A549 (cell line): ENCODE data around the gene PAIP2. TPM values are rescaled to one million over a fixed set of nuclear protein-coding genes. Genes with fewer than 3 reads are reported as not detected.
A peak's percentile ranks its signal among the peaks of the same experiment; 100 is the strongest.

Experiments used
- ATAC-seq, 2 experiments: fragments of 200-7000 bp in 1 of 2; fragments of >200 bp in 1 of 2; cut with Nextera tagmentation in 1 of 2; cut with Tn5 transposase in 1 of 2; 3 replicates each; pipeline versions ENCODE4 v1.8.0 to v1.9.1; 2018 to 2020; ENCODE audit warnings: mild to moderate bottlenecking in 1 of 2, moderate library complexity in 1 of 2
- CTCF ChIA-PET: fragments of 300-600 bp; sonication (Branson Sonifier 250); formaldehyde crosslinking; extraction: SDS; loops from one replicate; lab custom pipeline; 2021; ENCODE audit warnings: antibody characterized with exemption, inconsistent platforms; lab: Yijun Ruan, JAX
- POLR2A ChIA-PET: fragments of 350-600 bp; formaldehyde crosslinking; extraction: SDS; loops from one replicate; lab custom pipeline; 2021; ENCODE audit warnings: antibody characterized with exemption, inconsistent platforms; lab: Yijun Ruan, JAX
- DNase-seq, 2 experiments: peaks; one replicate each; pipeline versions ENCODE4 v3.0.0 to v3.0.0-alpha.2; 2011 to 2016; ENCODE audit warnings: low read depth in 1 of 2, low spot score in 1 of 2
- FAIRE-seq: peaks from 2 replicates; lab custom pipeline; 2011; peaks lifted over from hg19 to GRCh38; lab: Jason Lieb, UNC
- H3K27ac ChIP-seq, 2 experiments: fragments of >200 bp; sonication (Bioruptor Twin); formaldehyde crosslinking; 3 replicates each; pipeline ENCODE4 v1.5.1; 2016 to 2017
- H3K4me1 ChIP-seq: fragments of >200 bp; sonication (Bioruptor Twin); formaldehyde crosslinking; 3 replicates; pipeline ENCODE4 v1.6.1; 2016
- H3K4me2 ChIP-seq: fragments of >200 bp; sonication (Bioruptor Twin); formaldehyde crosslinking; 3 replicates; pipeline ENCODE4 v1.6.1; 2016
- H3K4me3 ChIP-seq: fragments of >200 bp; sonication (Bioruptor Twin); formaldehyde crosslinking; 3 replicates; pipeline ENCODE4 v1.5.1; 2016
- H3K9me3 ChIP-seq: fragments of >200 bp; sonication (Bioruptor Twin); formaldehyde crosslinking; 3 replicates; pipeline ENCODE4 v1.6.1; 2016
- BCL3 ChIP-seq: fragments of >200 bp; sonication (Bioruptor Twin); formaldehyde crosslinking; IDR thresholded peaks from 3 replicates; pipeline ENCODE4 v1.6.1; 2016
- CBX8 ChIP-seq: fragments of 200-600 bp; sonication (generic); IDR thresholded peaks from 2 replicates; pipeline ENCODE4 v1.6.1; 2016
- CHD2 ChIP-seq: fragments of 150-350 bp; IDR thresholded peaks from 2 replicates; pipeline ENCODE4 v1.6.1; 2014; ENCODE audit warnings: low read length; ENCODE audit not compliant: partially characterized antibody
- EHF ChIP-seq: fragments of 250-450 bp; sonication (Bioruptor Pico); IDR thresholded peaks from 2 replicates; pipeline ENCODE4 v1.5.0; 2020; ENCODE audit warnings: mild to moderate bottlenecking
- EHMT2 ChIP-seq: fragments of 200-600 bp; sonication (generic); IDR thresholded peaks from 2 replicates; pipeline ENCODE4 v1.6.1; 2016; ENCODE audit warnings: antibody characterized with exemption, low read depth, mild to moderate bottlenecking, moderate library complexity
- ESRRA ChIP-seq: fragments of 150-350 bp; IDR thresholded peaks from 2 replicates; pipeline ENCODE4 v1.6.1; 2014; ENCODE audit warnings: mild to moderate bottlenecking, low read length, borderline replicate concordance
- HES2 ChIP-seq: fragments of >200 bp; sonication (Bioruptor Twin); formaldehyde crosslinking; IDR thresholded peaks from 2 replicates; pipeline ENCODE4 v1.6.1; 2016
- HEYL ChIP-seq: fragments of 250-450 bp; sonication (Bioruptor Pico); IDR thresholded peaks from 2 replicates; pipeline ENCODE4 v1.8.0; 2021; ENCODE audit warnings: mild to moderate bottlenecking, moderate library complexity
- HOXA7 ChIP-seq: fragments of 250-450 bp; sonication (Bioruptor Pico); IDR thresholded peaks from 2 replicates; pipeline ENCODE4 v1.5.0; 2020; ENCODE audit warnings: mild to moderate bottlenecking, moderate library complexity
- HOXB13 ChIP-seq: fragments of 250-450 bp; sonication (Bioruptor Pico); IDR thresholded peaks from 2 replicates; pipeline ENCODE4 v1.5.0; 2020; ENCODE audit warnings: low read depth, mild to moderate bottlenecking, moderate library complexity
- JUN ChIP-seq, 2 experiments: fragments of >200 bp; sonication (Bioruptor Twin); formaldehyde crosslinking; IDR thresholded peaks; 2 replicates in 1 of 2; 3 replicates in 1 of 2; pipeline ENCODE4 v1.6.1; 2016 to 2017
- MAFK ChIP-seq: fragments of 450-650 bp; IDR thresholded peaks from 2 replicates; pipeline ENCODE4 v1.6.1; 2014; ENCODE audit not compliant: partially characterized antibody
- MAX ChIP-seq: IDR thresholded peaks from 2 replicates; pipeline ENCODE4 v1.6.1; 2012
- MAZ ChIP-seq: fragments of 150-350 bp; IDR thresholded peaks from 2 replicates; pipeline ENCODE4 v1.6.1; 2014; ENCODE audit warnings: antibody characterized with exemption, low read depth, low read length, borderline replicate concordance
- POLR2A ChIP-seq: IDR thresholded peaks from 2 replicates; pipeline ENCODE4 v1.6.1; 2012; ENCODE audit warnings: mild to moderate bottlenecking, low read length
- RAD21 ChIP-seq, 2 experiments: fragments of >200 bp in 1 of 2; sonication (Bioruptor Twin) in 1 of 2; formaldehyde crosslinking in 1 of 2; IDR thresholded peaks in 1 of 2; conservative IDR thresholded peaks in 1 of 2; 2 replicates in 1 of 2; 3 replicates in 1 of 2; pipeline ENCODE4 v1.6.1; 2012 to 2018; ENCODE audit warnings: inconsistent platforms in 1 of 2
- RARB ChIP-seq: fragments of 250-450 bp; sonication (Bioruptor Pico); IDR thresholded peaks from 2 replicates; pipeline ENCODE4 v1.8.0; 2021; ENCODE audit warnings: mild to moderate bottlenecking, moderate library complexity
- RFX5 ChIP-seq: fragments of 450-650 bp; IDR thresholded peaks from 2 replicates; pipeline ENCODE4 v1.7.1; 2014; ENCODE audit warnings: antibody characterized with exemption, mild to moderate bottlenecking, moderate library complexity
- RNF2 ChIP-seq: fragments of 200-600 bp; sonication (generic); IDR thresholded peaks from 2 replicates; pipeline ENCODE4 v1.6.1; 2016; ENCODE audit warnings: low read depth, mild to moderate bottlenecking, antibody characterized with exemption, moderate library complexity, borderline replicate concordance
- TFCP2L1 ChIP-seq: fragments of 250-450 bp; sonication (Bioruptor Pico); IDR thresholded peaks from 2 replicates; pipeline ENCODE4 v1.5.0; 2021; ENCODE audit warnings: mild to moderate bottlenecking
- TP53 ChIP-seq: fragments of 250-450 bp; sonication (Bioruptor Pico); IDR thresholded peaks from 2 replicates; pipeline ENCODE4 v1.5.0; 2021; ENCODE audit warnings: mild to moderate bottlenecking, moderate library complexity
- ZC3H11A ChIP-seq: fragments of 450-650 bp; IDR thresholded peaks from 2 replicates; pipeline ENCODE4 v1.6.1; 2014; ENCODE audit warnings: antibody characterized with exemption, mild to moderate bottlenecking
- ZFP36 ChIP-seq: fragments of 450-650 bp; IDR thresholded peaks from 2 replicates; pipeline ENCODE4 v1.6.1; 2014; ENCODE audit warnings: borderline replicate concordance; ENCODE audit not compliant: partially characterized antibody
- ZSCAN20 ChIP-seq: fragments of 250-450 bp; sonication (Bioruptor Pico); IDR thresholded peaks from 2 replicates; pipeline ENCODE4 v1.8.0; 2022; ENCODE audit warnings: mild to moderate bottlenecking, moderate library complexity
- WGBS: methylation state at CpG from one replicate; pipeline ENCODE4 v1.1.6; 2017; ENCODE audit errors: missing lambda C conversion rate; 5-methylcytosine and 5-hydroxymethylcytosine counted together
- polyA plus RNA-seq, 4 experiments: library from polyadenylated mRNA; depleted of rRNA in 3 of 4; stranded (reverse); fragments of >200 nt; fragmentation: RNase III in 1 of 4; extraction: RNeasy Plus Mini Kit Qiagen cat#74134 plus additional on column Dnase treatment in 1 of 4; gene quantifications; 2 replicates in 3 of 4; 3 replicates in 1 of 4; pipeline ENCODE4 v1.2.3, GENCODE V29; 2011 to 2017
- TF ChIP-seq, protein P1 (sequence below): fragments of >200 bp; sonication (Bioruptor Twin); formaldehyde crosslinking; IDR thresholded peaks from 3 replicates; pipeline ENCODE4 v1.5.1; 2016

PAIP2 gene
- polyA plus RNA-seq, 2 of the 4 experiments (the other 2 are of a cell fraction): 109 to 128 TPM

GRCh38 chr5:139396691-139397090 lies 55.0 kb downstream of the PAIP2 start:
- Histone ChIP-seq H3K9me3 (no peaks in the 10 kb centered on the region), H3K27ac (no peak overlapping the region), H3K4me2 (no peak overlapping the region)
- POLR2A ChIA-PET: no interaction called here
- ATAC-seq (no peak), FAIRE-seq (no peak), DNase-seq (no peak)
- 95% methylated on average over 8 of the region's 8 CpGs for WGBS
- TF ChIP-seq HOXA7 (CRISPR knock-in tag) (no peak), ZC3H11A (no peak), RARB (CRISPR knock-in tag) (no peak), HOXB13 (CRISPR knock-in tag) (no peak), JUN (IDR thresholded peaks at IDR 0.05) (no peak), POLR2A (no peak), ZSCAN20 (CRISPR knock-in tag) (no peak), MAZ (no peak), ZFP36 (no peak), CBX8 (no peak), MAX (no peak), MAFK (no peak), TP53 (CRISPR knock-in tag) (no peak), CHD2 (no peak), HES2 (no peak)
- TF ChIP-seq, protein P1, sequence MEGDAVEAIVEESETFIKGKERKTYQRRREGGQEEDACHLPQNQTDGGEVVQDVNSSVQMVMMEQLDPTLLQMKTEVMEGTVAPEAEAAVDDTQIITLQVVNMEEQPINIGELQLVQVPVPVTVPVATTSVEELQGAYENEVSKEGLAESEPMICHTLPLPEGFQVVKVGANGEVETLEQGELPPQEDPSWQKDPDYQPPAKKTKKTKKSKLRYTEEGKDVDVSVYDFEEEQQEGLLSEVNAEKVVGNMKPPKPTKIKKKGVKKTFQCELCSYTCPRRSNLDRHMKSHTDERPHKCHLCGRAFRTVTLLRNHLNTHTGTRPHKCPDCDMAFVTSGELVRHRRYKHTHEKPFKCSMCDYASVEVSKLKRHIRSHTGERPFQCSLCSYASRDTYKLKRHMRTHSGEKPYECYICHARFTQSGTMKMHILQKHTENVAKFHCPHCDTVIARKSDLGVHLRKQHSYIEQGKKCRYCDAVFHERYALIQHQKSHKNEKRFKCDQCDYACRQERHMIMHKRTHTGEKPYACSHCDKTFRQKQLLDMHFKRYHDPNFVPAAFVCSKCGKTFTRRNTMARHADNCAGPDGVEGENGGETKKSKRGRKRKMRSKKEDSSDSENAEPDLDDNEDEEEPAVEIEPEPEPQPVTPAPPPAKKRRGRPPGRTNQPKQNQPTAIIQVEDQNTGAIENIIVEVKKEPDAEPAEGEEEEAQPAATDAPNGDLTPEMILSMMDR: no peak
- TF ChIP-seq, all 56 proteins: peak for 0
- Histone ChIP-seq H3K4me1 (peaks cover 21% of the 10 kb centered on the region), H3K4me3 (no peak overlapping the region)
- CTCF ChIA-PET: no interaction called here

- Histone ChIP-seq H3K4me2 (0 out of 3 replicates have a peak overlapping the region, but pooled peaks have one; percentile 7), H3K27ac (no peak overlapping the region), H3K9me3 (no peaks in the 10 kb centered on the region), H3K4me1 (peaks cover 18% of the 10 kb centered on the region), H3K4me3 (no peak overlapping the region)
- FAIRE-seq (no peak), ATAC-seq (no peak), DNase-seq (no peak)
- ChIA-PET POLR2A (no interaction called here), CTCF (no interaction called here)
- TF ChIP-seq, protein P1: no peak
- TF ChIP-seq RNF2: no peak
- 32% methylated on average over 6 of the region's 6 CpGs for WGBS
Measured at GRCh38 chr5:139397921-139398320, 56.3 kb downstream of the PAIP2 start.

- ATAC-seq (no peak), FAIRE-seq (no peak), DNase-seq (no peak)
- 76% methylated on average over 6 of the region's 6 CpGs for WGBS
- Histone ChIP-seq H3K27ac (no peak overlapping the region), H3K4me2 (no peak overlapping the region), H3K4me1 (peaks cover 26% of the 10 kb centered on the region), H3K4me3 (no peak overlapping the region), H3K9me3 (no peaks in the 10 kb centered on the region)
- no peak for TF ChIP-seq JUN (IDR thresholded peaks at IDR 0.05)
- no peak for TF ChIP-seq CBX8
- no peak for TF ChIP-seq EHF
- TF ChIP-seq TFCP2L1: no peak
- no peak for TF ChIP-seq MAX
- no peak for TF ChIP-seq HEYL (CRISPR knock-in tag)
- TF ChIP-seq ZC3H11A: no peak
- no peak for TF ChIP-seq RARB (CRISPR knock-in tag)
- no peak for TF ChIP-seq TP53 (CRISPR knock-in tag)
- TF ChIP-seq HOXA7 (CRISPR knock-in tag): no peak
- TF ChIP-seq BCL3: no peak
- no peak for TF ChIP-seq ESRRA
- TF ChIP-seq RFX5: no peak
- TF ChIP-seq, protein P1: no peak
- no peak for TF ChIP-seq EHMT2
- no peak for TF ChIP-seq RAD21 (conservative IDR thresholded peaks at IDR 0.05 in 1 of 2, IDR thresholded peaks at IDR 0.05 in 1 of 2)
- POLR2A ChIA-PET: interaction anchor here (0.7 kb wide), 1 partner anchor 126 kb away, joined by 4 read pairs; no protein-coding TSS in a partner anchor
- CTCF ChIA-PET: no interaction called here
Measured at GRCh38 chr5:139399501-139400121, 58.0 kb downstream of the PAIP2 start.
